WI38 (cell line): ENCODE data around the gene TMEM106C.
A peak's percentile ranks its signal among the peaks of the same experiment; 100 is the strongest.

Source experiments
- H3K4me3 ChIP-seq: 2 replicates; pipeline ENCODE4 v1.5.1; 2011; ENCODE audit warnings: low read depth, mild to moderate bottlenecking, control low read depth, low read length
- TF ChIP-seq, protein P1 (sequence below): IDR thresholded peaks from 2 replicates; pipeline ENCODE4 v1.5.1; 2012; ENCODE audit warnings: low read depth, mild to moderate bottlenecking, control low read depth, low read length

TMEM106C gene

DNA sequence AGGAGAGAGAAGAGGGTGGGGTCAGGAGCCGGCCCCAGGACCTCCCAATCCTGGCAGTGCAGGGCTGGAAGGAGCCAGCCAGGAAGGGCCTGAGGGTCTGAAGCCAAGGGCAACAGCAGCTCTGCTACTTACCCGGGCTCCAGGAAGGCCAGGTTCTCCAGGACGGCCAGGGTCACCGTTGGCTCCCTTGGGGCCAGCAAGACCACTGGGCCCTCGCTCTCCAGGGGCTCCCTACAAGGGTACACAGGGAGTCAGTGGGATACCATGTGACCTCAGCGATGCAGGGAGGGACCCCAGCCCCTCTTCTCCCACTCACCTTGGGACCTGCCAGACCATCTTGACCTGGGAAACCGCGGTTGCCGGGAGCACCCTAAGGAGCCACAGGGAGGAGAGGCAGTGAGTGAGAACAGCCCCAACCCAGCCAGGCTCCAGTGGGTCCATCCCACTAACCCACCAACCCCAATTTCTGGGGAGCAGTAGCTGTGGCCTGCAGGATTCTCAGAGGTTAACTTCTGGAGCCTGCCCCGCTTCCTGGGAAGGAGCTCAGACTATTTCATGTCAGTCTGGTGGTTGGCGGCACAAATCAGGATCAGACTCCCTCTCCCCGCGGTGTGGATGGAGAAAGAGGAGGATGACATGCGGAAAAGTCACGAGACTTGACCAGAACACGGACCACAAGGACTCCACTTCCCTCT lies 22.3 kb downstream of the TMEM106C start:
- TF ChIP-seq, protein P1, sequence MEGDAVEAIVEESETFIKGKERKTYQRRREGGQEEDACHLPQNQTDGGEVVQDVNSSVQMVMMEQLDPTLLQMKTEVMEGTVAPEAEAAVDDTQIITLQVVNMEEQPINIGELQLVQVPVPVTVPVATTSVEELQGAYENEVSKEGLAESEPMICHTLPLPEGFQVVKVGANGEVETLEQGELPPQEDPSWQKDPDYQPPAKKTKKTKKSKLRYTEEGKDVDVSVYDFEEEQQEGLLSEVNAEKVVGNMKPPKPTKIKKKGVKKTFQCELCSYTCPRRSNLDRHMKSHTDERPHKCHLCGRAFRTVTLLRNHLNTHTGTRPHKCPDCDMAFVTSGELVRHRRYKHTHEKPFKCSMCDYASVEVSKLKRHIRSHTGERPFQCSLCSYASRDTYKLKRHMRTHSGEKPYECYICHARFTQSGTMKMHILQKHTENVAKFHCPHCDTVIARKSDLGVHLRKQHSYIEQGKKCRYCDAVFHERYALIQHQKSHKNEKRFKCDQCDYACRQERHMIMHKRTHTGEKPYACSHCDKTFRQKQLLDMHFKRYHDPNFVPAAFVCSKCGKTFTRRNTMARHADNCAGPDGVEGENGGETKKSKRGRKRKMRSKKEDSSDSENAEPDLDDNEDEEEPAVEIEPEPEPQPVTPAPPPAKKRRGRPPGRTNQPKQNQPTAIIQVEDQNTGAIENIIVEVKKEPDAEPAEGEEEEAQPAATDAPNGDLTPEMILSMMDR, result no peak
- no peak overlapping the region for H3K4me3 ChIP-seq

DNA sequence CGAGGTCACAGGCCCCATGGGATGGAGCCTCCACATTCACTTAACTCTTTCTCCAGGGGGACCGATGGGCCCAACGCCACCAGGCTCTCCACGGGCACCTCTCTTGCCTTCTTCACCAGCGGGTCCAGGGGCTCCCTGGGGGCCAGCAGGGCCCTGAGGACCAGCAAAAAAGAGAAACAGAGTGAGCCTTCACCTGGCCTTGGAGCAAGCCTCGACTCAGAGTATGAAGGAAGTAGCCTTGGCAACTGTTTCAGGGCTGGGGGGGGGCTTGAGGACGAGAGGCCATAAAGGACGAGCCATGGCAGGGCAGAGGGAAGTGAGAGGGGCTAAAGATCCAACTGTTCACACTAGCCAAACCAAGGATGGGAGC lies 22.9 kb downstream of the TMEM106C start:
- H3K4me3 ChIP-seq, result no peak overlapping the region
- TF ChIP-seq, protein P1, result no peak

DNA sequence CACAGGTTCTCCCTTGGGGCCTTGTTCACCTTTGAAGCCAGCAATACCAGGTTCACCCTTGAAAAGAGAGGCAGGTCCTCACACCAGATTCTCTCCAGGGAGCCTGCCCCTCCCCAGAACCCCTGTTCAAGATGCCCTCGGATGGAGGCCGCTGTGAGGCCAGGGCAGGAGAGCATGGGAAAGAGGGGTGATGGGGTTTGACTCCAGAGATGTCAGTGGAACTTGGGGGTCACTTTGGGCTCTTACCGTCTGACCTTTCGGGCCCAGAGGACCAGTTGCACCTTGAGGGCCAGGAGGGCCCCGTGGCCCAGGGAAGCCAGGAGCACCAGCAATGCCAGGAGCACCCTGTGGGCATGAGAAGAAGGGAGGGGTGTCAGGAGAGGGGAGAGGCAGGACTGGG lies 23.4 kb downstream of the TMEM106C start:
- TF ChIP-seq, protein P1, result no peak
- H3K4me3 ChIP-seq, result no peak overlapping the region

DNA sequence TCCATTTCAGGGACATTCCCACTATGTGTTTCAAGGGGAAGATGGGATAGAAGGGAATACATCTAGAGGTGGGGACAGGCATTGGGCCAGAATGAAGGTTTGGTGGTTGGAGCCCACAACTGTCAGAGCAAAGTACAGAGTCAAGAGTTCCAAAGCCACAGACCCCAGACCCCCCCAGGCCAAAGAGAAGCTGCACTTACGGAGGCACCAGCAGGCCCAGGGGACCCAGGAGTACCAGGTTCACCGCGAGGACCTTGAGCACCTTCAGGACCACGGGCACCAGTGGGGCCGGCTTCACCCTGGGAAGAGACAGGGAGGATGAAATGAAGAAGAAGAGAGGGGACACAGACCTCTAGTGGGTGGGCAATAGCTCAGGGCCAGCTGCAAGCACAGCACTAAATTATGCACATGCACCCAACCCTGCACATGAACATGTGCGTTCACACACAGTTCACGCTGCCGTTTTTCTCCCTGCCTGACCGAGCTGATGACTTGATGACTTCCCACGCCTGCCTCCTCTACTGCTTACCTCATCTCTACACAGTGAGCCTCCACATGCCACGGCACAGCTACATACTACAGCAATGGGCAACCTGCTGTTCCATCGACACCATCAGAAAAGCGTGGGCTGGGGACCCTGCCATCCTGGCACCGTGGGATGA lies 24.1 kb downstream of the TMEM106C start:
- TF ChIP-seq, protein P1, result no peak
- H3K4me3 ChIP-seq, result no peak overlapping the region; the same call in 1 of the 2 replicates

DNA sequence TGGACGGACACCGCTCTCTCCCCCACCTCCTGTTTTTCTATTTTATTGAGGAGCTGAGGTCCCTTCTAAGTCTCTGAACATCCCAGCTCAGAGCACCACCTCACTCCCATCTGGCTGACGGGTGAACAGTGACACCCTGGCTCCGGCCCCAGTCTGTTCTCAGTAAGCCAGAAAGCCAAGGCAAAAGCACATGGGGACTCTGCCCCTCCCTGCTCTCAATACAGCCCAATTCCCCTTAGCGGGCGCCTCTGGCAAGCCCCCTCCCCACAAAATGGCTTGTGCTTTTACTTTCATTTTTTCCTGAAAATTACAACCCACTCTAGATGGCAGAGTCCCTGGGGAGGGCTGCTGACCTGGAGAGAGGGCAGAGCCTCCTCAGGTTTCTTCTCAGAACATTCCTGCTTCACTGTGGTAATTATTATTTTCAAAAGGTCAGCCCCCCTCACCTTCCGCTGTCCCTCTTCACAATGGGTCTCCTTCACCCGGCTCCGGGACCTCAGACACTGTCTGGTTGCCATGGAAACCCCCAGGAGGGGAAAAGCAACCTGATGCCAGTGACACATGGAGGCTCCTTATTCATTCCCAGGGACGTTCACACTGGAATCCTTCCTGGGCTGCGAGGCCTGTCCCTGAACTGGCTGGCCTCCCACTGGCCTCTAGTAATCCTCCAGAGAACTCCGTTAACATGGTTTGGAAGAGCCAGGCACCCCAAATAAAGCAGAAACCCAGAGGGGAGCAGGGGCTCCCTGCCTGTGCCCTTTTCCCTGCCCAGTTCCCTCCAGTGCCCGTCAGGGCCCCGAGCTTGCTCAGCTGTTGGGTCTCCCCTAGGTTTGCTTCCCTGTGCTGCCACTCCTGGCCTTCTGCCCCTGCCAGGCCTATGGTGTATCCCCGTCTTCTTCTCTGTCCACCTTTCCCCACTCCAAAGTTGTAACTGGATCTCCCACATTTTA lies 25.0 kb downstream of the TMEM106C start:
- TF ChIP-seq, protein P1, result no peak

DNA sequence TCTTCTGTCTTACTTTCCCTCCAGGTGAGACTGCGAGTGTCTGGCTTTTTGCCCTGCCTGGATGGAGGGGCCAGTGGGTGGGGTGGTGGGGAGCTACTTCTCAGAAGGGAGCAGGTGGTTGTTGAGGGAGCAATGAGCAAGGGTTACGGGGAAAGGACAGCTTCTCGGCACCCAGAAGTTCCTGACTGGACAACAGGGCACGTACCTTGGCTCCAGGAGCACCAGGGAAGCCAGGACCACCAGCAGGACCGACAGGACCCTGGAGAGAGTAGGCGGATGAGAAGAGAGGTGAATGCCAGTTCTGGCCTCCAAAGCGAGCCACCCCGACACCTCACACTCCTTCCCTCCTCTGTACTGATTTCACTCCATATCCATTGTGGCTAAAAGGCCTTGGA lies 25.6 kb downstream of the TMEM106C start:
- H3K4me3 ChIP-seq, result no peak overlapping the region
- TF ChIP-seq, protein P1, result no peak

More for the DNA sequence above, 25.0 kb downstream of the TMEM106C start:
- H3K4me3 ChIP-seq, result peak overlapping the region; percentile 23
